ENCODE data around the gene C10orf95.
"Not testable (repeated sequence)": the region's sequence is repeated elsewhere in the genome, so short reads cannot be mapped to it uniquely, and the experiment has no call there.

C10orf95 gene

GRCh38 chr10:102457591-102458150, 6.3 kb upstream of the C10orf95 start:
- H3K4me1 Mint-ChIP-seq: peaks cover 23% of the 10 kb centered on the region

GRCh38 chr10:102455893-102456471, 4.6 kb upstream of the C10orf95 start:
- Mint-ChIP-seq H3K4me3 (no peak overlapping the region), H3K27ac (no peak overlapping the region), H3K4me1 (peaks cover 17% of the 10 kb centered on the region), H3K27me3 (no peaks in the 10 kb centered on the region), H3K9me3 (no peaks in the 10 kb centered on the region), H3K36me3 (peaks cover 5% of the 10 kb centered on the region)
- no peak for ATAC-seq (ENCODE audit: low read depth)
- DNase-seq (ENCODE audit: low spot score in 2 of 2): no peak

More at GRCh38 chr10:102457591-102458150, 6.3 kb upstream of the C10orf95 start:
- Mint-ChIP-seq H3K4me3 (no peak overlapping the region), H3K9me3 (no peaks in the 10 kb centered on the region), H3K27me3 (no peaks in the 10 kb centered on the region), H3K27ac (no peak overlapping the region), H3K36me3 (peaks cover 5% of the 10 kb centered on the region)
- ATAC-seq (ENCODE audit: low read depth) (no peak), DNase-seq (ENCODE audit: low spot score in 2 of 2) (no peak)

GRCh38 chr10:102454662-102455487, 3.5 kb upstream of the C10orf95 start:
- not testable (repeated sequence) for H3K9me3 Mint-ChIP-seq; ATAC-seq (ENCODE audit: low read depth); H3K27me3 Mint-ChIP-seq; H3K36me3 Mint-ChIP-seq; H3K27ac Mint-ChIP-seq; DNase-seq (ENCODE audit: low spot score in 2 of 2); H3K4me3 Mint-ChIP-seq
- H3K4me1 Mint-ChIP-seq: peaks cover 13% of the 10 kb centered on the region

GRCh38 chr10:102453502-102453901, 2.2 kb upstream of the C10orf95 start:
- ATAC-seq (ENCODE audit: low read depth) (no peak), DNase-seq (ENCODE audit: low spot score in 2 of 2) (no peak)
- Mint-ChIP-seq H3K9me3 (no peaks in the 10 kb centered on the region), H3K27me3 (no peaks in the 10 kb centered on the region), H3K27ac (no peak overlapping the region), H3K4me3 (no peak overlapping the region), H3K4me1 (peaks cover 17% of the 10 kb centered on the region), H3K36me3 (peaks cover 5% of the 10 kb centered on the region)

- DNase-seq (ENCODE audit: low spot score in 2 of 2): no peak
- H3K4me1 Mint-ChIP-seq: peaks cover 17% of the 10 kb centered on the region
- H3K9me3 Mint-ChIP-seq: no peaks in the 10 kb centered on the region
- peaks cover 5% of the 10 kb centered on the region for H3K36me3 Mint-ChIP-seq
- H3K4me3 Mint-ChIP-seq: peak overlapping the region; percentile 43
- peak overlapping the region; percentile 55 for H3K27ac Mint-ChIP-seq
- no peaks in the 10 kb centered on the region for H3K27me3 Mint-ChIP-seq
- no peak for ATAC-seq (ENCODE audit: low read depth)
Measured at GRCh38 chr10:102452672-102453340, 1.5 kb upstream of the C10orf95 start.

- Mint-ChIP-seq H3K4me1 (peaks cover 17% of the 10 kb centered on the region), H3K36me3 (peaks cover 4% of the 10 kb centered on the region), H3K4me3 (peak overlapping the region; percentile 95), H3K9me3 (no peaks in the 10 kb centered on the region), H3K27ac (peak overlapping the region; percentile 86), H3K27me3 (no peaks in the 10 kb centered on the region)
- peak; percentile 81 to 86 for DNase-seq (ENCODE audit: low spot score in 2 of 2)
- ATAC-seq (ENCODE audit: low read depth): peak; percentile 83
Measured at GRCh38 chr10:102450374-102451104, 804 bp downstream of the C10orf95 start.

GRCh38 chr10:102450124-102450373, 1.3 kb downstream of the C10orf95 start:
- Mint-ChIP-seq H3K27ac (peak overlapping the region; percentile 86), H3K27me3 (no peaks in the 10 kb centered on the region), H3K36me3 (peaks cover 4% of the 10 kb centered on the region), H3K4me3 (peak overlapping the region; percentile 95), H3K4me1 (peaks cover 17% of the 10 kb centered on the region), H3K9me3 (no peaks in the 10 kb centered on the region)
- no peak for DNase-seq (ENCODE audit: low spot score in 2 of 2)
- no peak for ATAC-seq (ENCODE audit: low read depth)

- H3K4me1 Mint-ChIP-seq: peaks cover 17% of the 10 kb centered on the region
- peak; percentile 71 for ATAC-seq (ENCODE audit: low read depth)
- H3K27me3 Mint-ChIP-seq: peaks cover 2% of the 10 kb centered on the region
- peaks cover 4% of the 10 kb centered on the region for H3K36me3 Mint-ChIP-seq
- DNase-seq (ENCODE audit: low spot score in 2 of 2): peak; percentile 68 to 85
- H3K4me3 Mint-ChIP-seq: peak overlapping the region; percentile 95
- no peaks in the 10 kb centered on the region for H3K9me3 Mint-ChIP-seq
- peak overlapping the region; percentile 86 for H3K27ac Mint-ChIP-seq
Measured at GRCh38 chr10:102449321-102450123, 1.8 kb downstream of the C10orf95 start.

GRCh38 chr10:102444851-102445250, 6.5 kb downstream of the C10orf95 start:
- H3K27ac Mint-ChIP-seq: no peak overlapping the region

GRCh38 chr10:102438374-102438773, 13.0 kb downstream of the C10orf95 start:
- no peaks in the 10 kb centered on the region for H3K9me3 Mint-ChIP-seq
- no peaks in the 10 kb centered on the region for H3K27me3 Mint-ChIP-seq
- H3K4me3 Mint-ChIP-seq: no peak overlapping the region
- DNase-seq (ENCODE audit: low spot score in 2 of 2) (no peak), ATAC-seq (ENCODE audit: low read depth) (no peak)
- H3K4me1 Mint-ChIP-seq: peaks cover 10% of the 10 kb centered on the region
- no peaks in the 10 kb centered on the region for H3K36me3 Mint-ChIP-seq
- no peak overlapping the region for H3K27ac Mint-ChIP-seq

More at GRCh38 chr10:102444851-102445250, 6.5 kb downstream of the C10orf95 start:
- Mint-ChIP-seq H3K4me1 (peaks cover 6% of the 10 kb centered on the region), H3K9me3 (no peaks in the 10 kb centered on the region), H3K36me3 (no peaks in the 10 kb centered on the region), H3K27me3 (peaks cover 2% of the 10 kb centered on the region), H3K4me3 (no peak overlapping the region)
- ATAC-seq (ENCODE audit: low read depth) (no peak), DNase-seq (ENCODE audit: low spot score in 2 of 2) (no peak)

- peaks cover 1% of the 10 kb centered on the region for H3K27me3 Mint-ChIP-seq
- peaks cover 14% of the 10 kb centered on the region for H3K4me1 Mint-ChIP-seq
- DNase-seq (ENCODE audit: low spot score in 2 of 2) (no peak), ATAC-seq (ENCODE audit: low read depth) (no peak)
- no peaks in the 10 kb centered on the region for H3K9me3 Mint-ChIP-seq
- H3K27ac Mint-ChIP-seq: no peak overlapping the region
- no peaks in the 10 kb centered on the region for H3K36me3 Mint-ChIP-seq
- H3K4me3 Mint-ChIP-seq: no peak overlapping the region
Measured at GRCh38 chr10:102437515-102437914, 13.8 kb downstream of the C10orf95 start.

GRCh38 chr10:102436312-102436711, 15.0 kb downstream of the C10orf95 start:
- H3K4me3 Mint-ChIP-seq: no peak overlapping the region
- peaks cover 21% of the 10 kb centered on the region for H3K4me1 Mint-ChIP-seq
- no peaks in the 10 kb centered on the region for H3K36me3 Mint-ChIP-seq
- H3K27ac Mint-ChIP-seq: no peak overlapping the region
- no peak for DNase-seq (ENCODE audit: low spot score in 2 of 2)
- no peaks in the 10 kb centered on the region for H3K9me3 Mint-ChIP-seq
- H3K27me3 Mint-ChIP-seq: peaks cover 1% of the 10 kb centered on the region
- no peak for ATAC-seq (ENCODE audit: low read depth)
